ENCODE results near the gene ELK3.

The ELK3 gene

GRCh38 chr12:96189781-96190180, 4.4 kb upstream of the ELK3 start:
- DNase-seq (ENCODE audit: low read depth): no peak

GRCh38 chr12:96190413-96191108, 3.6 kb upstream of the ELK3 start:
- DNase-seq (ENCODE audit: low read depth): no peak

DNA sequence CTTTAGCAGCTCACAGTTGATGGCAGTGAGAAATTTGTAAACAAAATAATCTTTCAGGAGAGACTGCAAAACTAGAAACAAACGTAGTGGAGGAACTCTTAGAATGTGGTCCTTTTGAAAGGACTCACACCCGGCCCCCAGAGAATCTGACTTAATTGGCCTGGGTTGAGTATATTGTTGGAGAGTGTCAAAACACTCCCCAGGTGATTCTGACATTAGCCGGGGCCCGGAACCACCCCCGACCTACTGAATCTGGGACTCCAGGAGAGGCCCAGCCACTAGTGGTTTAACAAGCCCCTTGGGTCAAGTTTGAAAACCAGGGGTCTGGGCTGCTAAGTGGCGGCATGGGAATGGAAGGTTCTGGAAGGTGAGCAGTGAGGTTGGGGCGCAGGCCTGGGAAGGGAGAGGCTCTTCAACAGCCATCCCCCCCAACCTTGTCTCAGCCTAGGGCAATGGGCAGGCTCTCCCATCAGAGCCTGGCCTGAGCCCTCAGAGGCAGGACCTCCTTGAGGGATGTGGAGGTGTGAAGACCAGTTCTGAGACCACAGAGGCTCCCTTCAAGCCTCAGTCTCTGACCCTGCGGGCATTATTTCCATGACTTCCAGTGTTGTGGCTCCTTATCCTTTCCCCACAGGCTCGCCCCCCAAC, 1.1 kb upstream of the ELK3 start:
- DNase-seq (ENCODE audit: low read depth): no peak

DNA sequence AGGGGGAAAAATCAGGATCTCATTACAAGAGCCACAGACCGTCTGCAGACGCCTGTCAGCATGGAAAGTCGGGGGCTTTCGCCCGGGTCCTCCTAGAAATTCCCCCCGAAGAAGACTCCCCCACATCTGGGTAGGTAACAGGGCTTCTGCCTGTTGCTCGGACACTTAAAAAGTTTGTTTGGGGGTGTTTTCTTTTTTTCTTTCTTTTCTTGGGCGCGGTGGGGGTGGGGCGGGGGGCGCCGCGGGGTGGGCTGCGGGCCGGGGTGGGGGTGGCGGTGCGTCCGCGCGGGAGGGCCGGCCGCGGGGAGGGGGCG, 358 bp downstream of the ELK3 start:
- no peak for DNase-seq (ENCODE audit: low read depth)

DNA sequence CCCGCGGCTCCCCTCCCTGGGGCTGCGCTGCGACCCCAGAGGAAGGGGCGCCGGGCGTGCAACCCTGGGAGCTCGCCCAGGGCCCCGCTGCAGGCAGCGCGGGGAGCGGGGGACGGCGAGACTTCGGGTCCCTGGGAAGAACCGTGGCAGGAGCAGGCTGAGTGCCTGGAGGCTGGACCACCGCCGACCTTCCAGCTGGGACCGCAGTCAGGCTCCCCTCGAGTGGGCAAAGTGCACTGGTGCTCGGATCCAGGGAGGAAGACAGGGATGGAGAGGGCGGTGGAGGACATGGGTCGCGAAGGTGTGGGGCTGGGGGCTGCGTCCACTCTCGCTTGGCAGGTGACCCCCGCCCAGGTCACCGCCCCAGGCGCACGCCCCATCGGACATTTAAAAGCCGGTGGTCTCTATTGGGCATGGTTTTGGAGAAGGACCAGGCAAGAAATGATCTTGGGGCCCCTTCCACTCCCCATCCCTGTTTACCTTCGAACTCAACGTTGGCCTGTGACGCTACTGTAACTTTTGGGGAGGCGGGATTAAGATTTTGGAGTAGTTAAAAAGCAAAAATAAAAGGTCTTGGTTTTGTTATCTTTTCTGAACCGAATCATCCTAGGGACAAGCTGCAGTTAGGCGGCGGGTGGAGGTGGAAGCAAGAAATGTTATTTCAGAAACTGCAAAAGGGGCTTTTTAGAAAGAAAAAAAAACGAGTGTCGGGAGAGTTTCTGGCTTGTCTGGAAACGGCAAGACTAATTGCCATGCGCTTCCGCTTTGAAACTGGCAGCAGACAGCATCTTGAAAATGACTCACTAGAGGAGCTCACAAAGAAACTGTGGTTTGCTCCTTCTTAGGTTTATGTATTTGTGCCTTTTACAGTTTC, 1.0 kb downstream of the ELK3 start:
- peak; percentile 42 for DNase-seq (ENCODE audit: low read depth)

GRCh38 chr12:96195845-96196451, 1.8 kb downstream of the ELK3 start:
- no peak for DNase-seq (ENCODE audit: low read depth)

GRCh38 chr12:96196781-96197180, 2.6 kb downstream of the ELK3 start:
- no peak for DNase-seq (ENCODE audit: low read depth)

GRCh38 chr12:96197503-96198272, 3.5 kb downstream of the ELK3 start:
- DNase-seq (ENCODE audit: low read depth): no peak

- DNase-seq (ENCODE audit: low read depth): no peak
Observed at GRCh38 chr12:96198965-96199364, 4.8 kb downstream of the ELK3 start.

DNA sequence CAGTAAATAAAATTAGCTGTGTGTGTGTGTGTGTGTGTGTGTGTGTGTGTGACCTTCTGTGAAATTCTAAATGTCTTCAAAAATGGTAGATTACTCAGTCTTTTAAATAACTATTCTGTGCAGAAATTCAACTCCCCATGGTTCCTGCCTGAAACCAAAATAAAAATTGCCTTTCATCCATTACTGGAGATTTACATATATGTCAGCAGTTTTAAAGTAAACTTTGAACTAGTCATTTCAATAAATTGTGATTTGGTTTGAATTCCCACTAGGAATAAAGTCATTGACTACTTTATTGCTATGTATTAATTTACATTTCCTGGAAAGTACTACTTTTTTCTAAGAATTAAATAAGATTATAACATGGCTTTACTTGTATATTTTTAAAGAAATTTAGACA, 5.3 kb downstream of the ELK3 start:
- no peak for DNase-seq (ENCODE audit: low read depth)

GRCh38 chr12:96201272-96202227, 7.4 kb downstream of the ELK3 start:
- DNase-seq (ENCODE audit: low read depth): no peak

- no peak for DNase-seq (ENCODE audit: low read depth)
Observed at GRCh38 chr12:96204381-96204780, 10.2 kb downstream of the ELK3 start.

- no peak for DNase-seq (ENCODE audit: low read depth)
Observed at GRCh38 chr12:96205908-96206307, 11.7 kb downstream of the ELK3 start.

GRCh38 chr12:96206936-96207662, 12.9 kb downstream of the ELK3 start:
- DNase-seq (ENCODE audit: low read depth): no peak

DNA sequence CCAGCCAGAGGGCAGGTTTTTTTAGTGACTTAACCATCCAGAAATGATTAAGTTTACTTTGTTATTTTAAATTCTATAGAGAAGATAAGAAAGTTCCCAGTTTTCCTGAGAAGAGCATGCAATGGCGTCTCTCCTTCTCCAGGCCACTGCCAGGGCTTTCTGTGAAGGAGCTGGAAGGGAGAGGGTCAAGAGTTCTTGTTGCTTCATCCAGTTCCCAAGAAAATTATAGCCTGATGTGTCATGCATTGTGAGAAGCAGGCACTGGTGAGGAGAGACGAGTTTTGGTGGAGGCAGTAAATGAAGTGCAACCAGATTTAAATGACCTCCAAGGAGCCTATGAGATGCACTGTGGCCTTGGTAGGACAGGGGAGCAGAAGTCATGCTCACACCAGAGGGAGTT, 14.2 kb downstream of the ELK3 start:
- no peak for DNase-seq (ENCODE audit: low read depth)

GRCh38 chr12:96208801-96209549, 14.8 kb downstream of the ELK3 start:
- DNase-seq (ENCODE audit: low read depth): no peak

- no peak for DNase-seq (ENCODE audit: low read depth)
Observed at GRCh38 chr12:96210376-96211055, 16.3 kb downstream of the ELK3 start.

GRCh38 chr12:96211988-96212387, 17.8 kb downstream of the ELK3 start:
- DNase-seq (ENCODE audit: low read depth): no peak
